HG03045 (cell line): ENCODE results near the gene SYF2.
A peak's percentile ranks its signal among the peaks of the same experiment; 100 is the strongest.
"Not testable (repeated sequence)": the region's sequence is repeated elsewhere in the genome, so short reads cannot be mapped to it uniquely, and the experiment has no call there.

ENCODE experiments used
- ATAC-seq: cut with Tn5 transposase; IDR thresholded peaks from one replicate; pipeline ENCODE4 v1.9.1; 2021; ENCODE audit warnings: mild to moderate bottlenecking, moderate library complexity; ENCODE audit not compliant: unreplicated experiment

Gene SYF2

GRCh38 chr1:25232027-25232865, at the start of gene SYF2:
TSS of gene SYF2 (minus strand) at chr1:25232502. CDS start at chr1:25232467, 35 bp downstream.
- ATAC-seq: peak; percentile 73

- ATAC-seq: not testable (repeated sequence)
Observed at GRCh38 chr1:25279693-25280111, 47.4 kb upstream of the SYF2 start.

- ATAC-seq: not testable (repeated sequence)
Observed at GRCh38 chr1:25278790-25279189, 46.5 kb upstream of the SYF2 start.

- not testable (repeated sequence) for ATAC-seq
Observed at GRCh38 chr1:25278358-25278757, 46.1 kb upstream of the SYF2 start.

GRCh38 chr1:25277295-25277694, 45.0 kb upstream of the SYF2 start:
- ATAC-seq: not testable (repeated sequence)

- not testable (repeated sequence) for ATAC-seq
Observed at GRCh38 chr1:25275648-25276047, 43.3 kb upstream of the SYF2 start.

- not testable (repeated sequence) for ATAC-seq
Observed at GRCh38 chr1:25272238-25272637, 39.9 kb upstream of the SYF2 start, which contains the start of gene RHD. TSS of gene RHD (plus strand) at chr1:25272509. CDS start at chr1:25272548, 39 bp downstream.

GRCh38 chr1:25268143-25268760, 36.0 kb upstream of the SYF2 start:
- ATAC-seq: not testable (repeated sequence)

- peak; percentile 69 for ATAC-seq
Observed at GRCh38 chr1:25267288-25268142, 35.2 kb upstream of the SYF2 start.

GRCh38 chr1:25266554-25267287, 34.4 kb upstream of the SYF2 start:
- peak; percentile 36 for ATAC-seq

- ATAC-seq: not testable (repeated sequence)
Observed at GRCh38 chr1:25260336-25260735, 28.0 kb upstream of the SYF2 start.

- ATAC-seq: not testable (repeated sequence)
Observed at GRCh38 chr1:25259813-25260212, 27.5 kb upstream of the SYF2 start.

- no peak for ATAC-seq
Observed at GRCh38 chr1:25257196-25257595, 24.9 kb upstream of the SYF2 start.

- ATAC-seq: no peak
Observed at GRCh38 chr1:25256578-25256965, 24.3 kb upstream of the SYF2 start.

- no peak for ATAC-seq
Observed at GRCh38 chr1:25255706-25256577, 23.6 kb upstream of the SYF2 start.

- ATAC-seq: no peak
Observed at GRCh38 chr1:25253911-25254310, 21.6 kb upstream of the SYF2 start.

GRCh38 chr1:25247829-25248754, 15.8 kb upstream of the SYF2 start:
- ATAC-seq: no peak
